ENCODE results near the gene S100A5. TPM values are rescaled to one million over a fixed set of nuclear protein-coding genes. Genes with fewer than 3 reads are reported as not detected.
"Not testable (repeated sequence)": the region's sequence is repeated elsewhere in the genome, so short reads cannot be mapped to it uniquely, and the experiment has no call there.

The S100A5 gene
- total and polyA plus RNA-seq, 4 donors: not detected

- Histone ChIP-seq H3K27me3 (ENCODE audit: control insufficient read depth, insufficient read depth, low read length) (no peaks in the 10 kb centered on the region), H3K4me3 (ENCODE audit: low read depth, low read length) (no peak overlapping the region), H3K4me1 (ENCODE audit: control insufficient read depth, insufficient read depth, low read length) (peaks cover 4% of the 10 kb centered on the region), H3K36me3 (ENCODE audit: control insufficient read depth, insufficient read depth, low read length) (no peaks in the 10 kb centered on the region), H3K27ac (ENCODE audit: low read depth, low read length) (no peak overlapping the region), H3K9me3 (ENCODE audit: control insufficient read depth, insufficient read depth, low read length) (no peaks in the 10 kb centered on the region)
- DNase-seq (ENCODE audit: low read depth in 4 of 6, low spot score in 6 of 6): peak in 1 of 6 donors; percentile 9
- 63% methylated on average over 5 of the region's 8 CpGs for whole genome bisulfite sequencing (ENCODE audit: insufficient coverage)
These were observed 14.6 kb downstream of the S100A5 start for GRCh38 chr1:153526132-153526543.

- WGBS (ENCODE audit: insufficient coverage): no CpG with 5 or more reads among the region's 3 CpGs
- Histone ChIP-seq H3K4me3 (ENCODE audit: low read depth, low read length) (no peak overlapping the region), H3K27ac (ENCODE audit: low read depth, low read length) (no peak overlapping the region), H3K9me3 (ENCODE audit: control insufficient read depth, insufficient read depth, low read length) (no peaks in the 10 kb centered on the region), H3K27me3 (ENCODE audit: control insufficient read depth, insufficient read depth, low read length) (no peaks in the 10 kb centered on the region), H3K4me1 (ENCODE audit: control insufficient read depth, insufficient read depth, low read length) (peaks cover 4% of the 10 kb centered on the region), H3K36me3 (ENCODE audit: control insufficient read depth, insufficient read depth, low read length) (no peaks in the 10 kb centered on the region)
- peak in 1 of 6 donors; percentile 34 for DNase-seq (ENCODE audit: low read depth in 4 of 6, low spot score in 6 of 6)
These were observed 15.5 kb downstream of the S100A5 start for GRCh38 chr1:153525088-153525728.

- not testable (repeated sequence) for H3K27ac ChIP-seq (ENCODE audit: low read depth, low read length); H3K9me3 ChIP-seq (ENCODE audit: control insufficient read depth, insufficient read depth, low read length); H3K4me1 ChIP-seq (ENCODE audit: control insufficient read depth, insufficient read depth, low read length); H3K4me3 ChIP-seq (ENCODE audit: low read depth, low read length); H3K36me3 ChIP-seq (ENCODE audit: control insufficient read depth, insufficient read depth, low read length); H3K27me3 ChIP-seq (ENCODE audit: control insufficient read depth, insufficient read depth, low read length); DNase-seq (ENCODE audit: low read depth in 4 of 6, low spot score in 6 of 6)
- 77% methylated on average over 13 of the region's 14 CpGs for WGBS (ENCODE audit: insufficient coverage)
These were observed 18.2 kb downstream of the S100A5 start for GRCh38 chr1:153522353-153523048.

- H3K36me3 ChIP-seq (ENCODE audit: control insufficient read depth, insufficient read depth, low read length); H3K27me3 ChIP-seq (ENCODE audit: control insufficient read depth, insufficient read depth, low read length); DNase-seq (ENCODE audit: low read depth in 4 of 6, low spot score in 6 of 6); H3K27ac ChIP-seq (ENCODE audit: low read depth, low read length); H3K9me3 ChIP-seq (ENCODE audit: control insufficient read depth, insufficient read depth, low read length); H3K4me1 ChIP-seq (ENCODE audit: control insufficient read depth, insufficient read depth, low read length); H3K4me3 ChIP-seq (ENCODE audit: low read depth, low read length): not testable (repeated sequence)
- 93% methylated on average over 37 of the region's 37 CpGs for WGBS (ENCODE audit: insufficient coverage)
These were observed 18.9 kb downstream of the S100A5 start for GRCh38 chr1:153521808-153522207.

- H3K36me3 ChIP-seq (ENCODE audit: control insufficient read depth, insufficient read depth, low read length): no peaks in the 10 kb centered on the region
- no peaks in the 10 kb centered on the region for H3K4me1 ChIP-seq (ENCODE audit: control insufficient read depth, insufficient read depth, low read length)
- H3K27me3 ChIP-seq (ENCODE audit: control insufficient read depth, insufficient read depth, low read length): no peaks in the 10 kb centered on the region
- no peak overlapping the region for H3K4me3 ChIP-seq (ENCODE audit: low read depth, low read length)
- no peak overlapping the region for H3K27ac ChIP-seq (ENCODE audit: low read depth, low read length)
- H3K9me3 ChIP-seq (ENCODE audit: control insufficient read depth, insufficient read depth, low read length): no peaks in the 10 kb centered on the region
- DNase-seq (ENCODE audit: low read depth in 4 of 6, low spot score in 6 of 6): no peak
- 78% methylated on average over 1 of the region's 4 CpGs for WGBS (ENCODE audit: insufficient coverage)
These were observed 19.8 kb downstream of the S100A5 start for GRCh38 chr1:153520818-153521476.

GRCh38 chr1:153520137-153520691 is 20.5 kb downstream of the S100A5 start:
- H3K27me3 ChIP-seq (ENCODE audit: control insufficient read depth, insufficient read depth, low read length); H3K4me3 ChIP-seq (ENCODE audit: low read depth, low read length); H3K36me3 ChIP-seq (ENCODE audit: control insufficient read depth, insufficient read depth, low read length); H3K9me3 ChIP-seq (ENCODE audit: control insufficient read depth, insufficient read depth, low read length); H3K4me1 ChIP-seq (ENCODE audit: control insufficient read depth, insufficient read depth, low read length); H3K27ac ChIP-seq (ENCODE audit: low read depth, low read length); DNase-seq (ENCODE audit: low read depth in 4 of 6, low spot score in 6 of 6): not testable (repeated sequence)
- 100% methylated on average over 3 of the region's 5 CpGs for WGBS (ENCODE audit: insufficient coverage)

GRCh38 chr1:153519242-153519641 is 21.5 kb downstream of the S100A5 start:
- Histone ChIP-seq H3K27ac (ENCODE audit: low read depth, low read length) (no peak overlapping the region), H3K27me3 (ENCODE audit: control insufficient read depth, insufficient read depth, low read length) (no peaks in the 10 kb centered on the region), H3K9me3 (ENCODE audit: control insufficient read depth, insufficient read depth, low read length) (no peaks in the 10 kb centered on the region), H3K4me1 (ENCODE audit: control insufficient read depth, insufficient read depth, low read length) (no peaks in the 10 kb centered on the region), H3K4me3 (ENCODE audit: low read depth, low read length) (no peak overlapping the region), H3K36me3 (ENCODE audit: control insufficient read depth, insufficient read depth, low read length) (no peaks in the 10 kb centered on the region)
- WGBS (ENCODE audit: insufficient coverage): 100% methylated on average over 1 of the region's 3 CpGs
- no peak for DNase-seq (ENCODE audit: low read depth in 4 of 6, low spot score in 6 of 6)

- Histone ChIP-seq H3K9me3 (ENCODE audit: control insufficient read depth, insufficient read depth, low read length) (no peaks in the 10 kb centered on the region), H3K27me3 (ENCODE audit: control insufficient read depth, insufficient read depth, low read length) (no peaks in the 10 kb centered on the region), H3K4me1 (ENCODE audit: control insufficient read depth, insufficient read depth, low read length) (peaks cover 3% of the 10 kb centered on the region), H3K36me3 (ENCODE audit: control insufficient read depth, insufficient read depth, low read length) (no peaks in the 10 kb centered on the region), H3K4me3 (ENCODE audit: low read depth, low read length) (no peak overlapping the region), H3K27ac (ENCODE audit: low read depth, low read length) (no peak overlapping the region)
- 62% methylated on average over 7 of the region's 8 CpGs for WGBS (ENCODE audit: insufficient coverage)
- no peak for DNase-seq (ENCODE audit: low read depth in 4 of 6, low spot score in 6 of 6)
These were observed 25.0 kb downstream of the S100A5 start for GRCh38 chr1:153515504-153516394.

GRCh38 chr1:153513666-153514065 is 27.1 kb downstream of the S100A5 start:
- DNase-seq (ENCODE audit: low read depth in 4 of 6, low spot score in 6 of 6): no peak
- H3K27ac ChIP-seq (ENCODE audit: low read depth, low read length): no peak overlapping the region
- peaks cover 3% of the 10 kb centered on the region for H3K4me1 ChIP-seq (ENCODE audit: control insufficient read depth, insufficient read depth, low read length)
- 80% methylated on average over 7 of the region's 7 CpGs for WGBS (ENCODE audit: insufficient coverage)
- no peaks in the 10 kb centered on the region for H3K36me3 ChIP-seq (ENCODE audit: control insufficient read depth, insufficient read depth, low read length)
- H3K27me3 ChIP-seq (ENCODE audit: control insufficient read depth, insufficient read depth, low read length): no peaks in the 10 kb centered on the region
- no peak overlapping the region for H3K4me3 ChIP-seq (ENCODE audit: low read depth, low read length)
- no peaks in the 10 kb centered on the region for H3K9me3 ChIP-seq (ENCODE audit: control insufficient read depth, insufficient read depth, low read length)
